ENCODE results near the gene OLIG1. TPM values are rescaled to one million over a fixed set of nuclear protein-coding genes. Genes with fewer than 3 reads are reported as not detected.

The OLIG1 gene
- total and polyA plus RNA-seq, 2 of the 8 experiments (the other 6 are each of a cell fraction or from before 2014, with no cell fraction given): 0.65 to 1.2 TPM

- H3K27ac ChIP-seq (ENCODE audit: low read depth, low read length): no peak overlapping the region
- H3K79me2 ChIP-seq (ENCODE audit: control insufficient read depth in 1 of 2, insufficient read depth in 2 of 2, low read length in 2 of 2): no peaks in the 10 kb centered on the region
- no peak overlapping the region for H2BK5ac ChIP-seq (ENCODE audit: low read depth, low read length)
- no peak overlapping the region for H2BK20ac ChIP-seq (ENCODE audit: low read length)
- H4K5ac ChIP-seq (ENCODE audit: insufficient read length, low read depth, low read length): no peak overlapping the region
- WGBS, 2 experiments (ENCODE audit: extremely low coverage in 1 of 2, insufficient coverage in 1 of 2, insufficient read length in 1 of 2, insufficient replicate concordance in 2 of 2, low coverage in 1 of 2, low lambda C conversion rate in 2 of 2, missing lambda C conversion rate in 1 of 2): 86% methylated on average over 16 of the region's 16 CpGs; no CpG with 5 or more reads in 1 of the 2 experiments
- no peak overlapping the region for H3K4me2 ChIP-seq (ENCODE audit: insufficient read depth in 1 of 2, low read depth in 2 of 2, low read length in 2 of 2)
- H3K79me1 ChIP-seq (ENCODE audit: low read depth, low read length): no peaks in the 10 kb centered on the region
- H3K4me1 ChIP-seq (replicated peaks in 1 of 4; ENCODE audit: control insufficient read depth in 3 of 4, insufficient read depth in 4 of 4, low read length in 3 of 4): peaks cover 7 to 14% (median 12%) of the 10 kb centered on the region in 4 experiments
- H3K23ac ChIP-seq (ENCODE audit: insufficient read length): no peak overlapping the region
- ChIA-PET CTCF (ENCODE audit: partially characterized antibody) (interaction anchor here (0.8 to 2.6 kb wide), 5 partner anchors 10 to 80 kb away, joined by 3 to 14 read pairs (median 4); no protein-coding TSS in a partner anchor), POLR2A (ENCODE audit: partially characterized antibody) (interaction anchor here (1.5 kb wide), 1 partner anchor 12 kb away, joined by 3 read pairs; no protein-coding TSS in a partner anchor)
- H2BK15ac ChIP-seq (ENCODE audit: low read length): peak overlapping the region; percentile 49; the same call in 1 of the 2 replicates
- no peaks in the 10 kb centered on the region; a peak in 3 of 7 replicates for H3K27me3 ChIP-seq (replicated peaks in 1 of 4; ENCODE audit: control insufficient read depth in 3 of 4, extremely low read depth in 1 of 4, insufficient read depth in 3 of 4, low read length in 3 of 4)
- no peak for TF ChIP-seq TAF1 (IDR thresholded peaks at IDR 0.05; ENCODE audit: low read depth, low read length)
- TF ChIP-seq EZH2 (IDR thresholded peaks at IDR 0.05; ENCODE audit: low read depth, low read length, severe bottlenecking): no peak
- TF ChIP-seq JUN (IDR thresholded peaks at IDR 0.05; ENCODE audit: low read depth, low read length): no peak
- no peak for TF ChIP-seq RXRA (IDR thresholded peaks at IDR 0.05; ENCODE audit: insufficient read depth, low read depth, low read length)
- no peak for TF ChIP-seq SIN3A (conservative IDR thresholded peaks at IDR 0.05 in 1 of 2, IDR thresholded peaks at IDR 0.05 in 1 of 2; ENCODE audit: low read depth in 1 of 2, low read length in 2 of 2)
- TF ChIP-seq SUZ12 (IDR thresholded peaks at IDR 0.05; ENCODE audit: low read length): no peak
- TF ChIP-seq NRF1 (IDR thresholded peaks at IDR 0.05; ENCODE audit: low read depth, low read length): no peak
- no peak for TF ChIP-seq TEAD4 (IDR thresholded peaks at IDR 0.05; ENCODE audit: low read depth, low read length)
- TF ChIP-seq SIRT6 (IDR thresholded peaks at IDR 0.05; ENCODE audit: low read length): no peak
- no peak for TF ChIP-seq KDM1A (IDR thresholded peaks at IDR 0.05; ENCODE audit: borderline replicate concordance, low read length)
- no peak for TF ChIP-seq RBBP5 (IDR thresholded peaks at IDR 0.05; ENCODE audit: borderline replicate concordance, low read depth, low read length)
- H2AFZ ChIP-seq (ENCODE audit: low read length): no peak overlapping the region
- DNase-seq (ENCODE audit: low read depth in 1 of 2, low spot score in 2 of 2): no peak
- H4K8ac ChIP-seq (ENCODE audit: extremely low read depth, insufficient read depth, low read length): no peak overlapping the region
- no peak overlapping the region for H3K56ac ChIP-seq (replicated peaks; ENCODE audit: insufficient read length, low read depth, low read length)
- H4K20me1 ChIP-seq (replicated peaks in 1 of 2; ENCODE audit: control insufficient read depth in 1 of 2, insufficient read depth in 2 of 2, low read length in 2 of 2): no peaks in the 10 kb centered on the region
- no peak overlapping the region for H3K4me3 ChIP-seq (ENCODE audit: extremely low read depth in 1 of 4, insufficient read depth in 2 of 4, low read depth in 3 of 4, low read length in 4 of 4)
- H3K36me3 ChIP-seq (ENCODE audit: control insufficient read depth in 2 of 4, insufficient read depth in 4 of 4, low read length in 3 of 4): no peaks in the 10 kb centered on the region
- no peak for FAIRE-seq
- no peak overlapping the region for H3K18ac ChIP-seq (ENCODE audit: extremely low read depth, low read length)
- H2BK12ac ChIP-seq (ENCODE audit: low read depth, low read length): no peak overlapping the region
- no peak overlapping the region for H3K4ac ChIP-seq (replicated peaks; ENCODE audit: insufficient read length, low read depth, low read length)
- no peak overlapping the region for H2AK5ac ChIP-seq (ENCODE audit: low read depth, low read length)
- no peaks in the 10 kb centered on the region for H3K23me2 ChIP-seq (ENCODE audit: low read depth, low read length)
- H3K9ac ChIP-seq (replicated peaks in 1 of 4; ENCODE audit: extremely low read depth in 1 of 4, low read depth in 3 of 4, low read length in 3 of 4): no peak overlapping the region
- no peak overlapping the region for H3K14ac ChIP-seq (ENCODE audit: insufficient read length)
- no peak overlapping the region for H2BK120ac ChIP-seq (replicated peaks; ENCODE audit: low read depth, low read length)
- H4K91ac ChIP-seq (replicated peaks; ENCODE audit: insufficient read length, low read length): no peak overlapping the region
- no peaks in the 10 kb centered on the region for H3K9me3 ChIP-seq (ENCODE audit: insufficient read depth in 2 of 2, low read depth in 1 of 2, low read length in 1 of 2)
These were observed 47.4 kb downstream of the OLIG1 start for GRCh38 chr21:33117101-33117888.

Measured in H1 (cell line).